Measurements from ENCODE around the gene LAMA3. TPM values are rescaled to one million over a fixed set of nuclear protein-coding genes. Genes with fewer than 3 reads are reported as not detected.

Gene LAMA3
- total RNA-seq, 4 donors from 2014 or later = 46.5 to 75.4 (median 57.4) TPM

DNA sequence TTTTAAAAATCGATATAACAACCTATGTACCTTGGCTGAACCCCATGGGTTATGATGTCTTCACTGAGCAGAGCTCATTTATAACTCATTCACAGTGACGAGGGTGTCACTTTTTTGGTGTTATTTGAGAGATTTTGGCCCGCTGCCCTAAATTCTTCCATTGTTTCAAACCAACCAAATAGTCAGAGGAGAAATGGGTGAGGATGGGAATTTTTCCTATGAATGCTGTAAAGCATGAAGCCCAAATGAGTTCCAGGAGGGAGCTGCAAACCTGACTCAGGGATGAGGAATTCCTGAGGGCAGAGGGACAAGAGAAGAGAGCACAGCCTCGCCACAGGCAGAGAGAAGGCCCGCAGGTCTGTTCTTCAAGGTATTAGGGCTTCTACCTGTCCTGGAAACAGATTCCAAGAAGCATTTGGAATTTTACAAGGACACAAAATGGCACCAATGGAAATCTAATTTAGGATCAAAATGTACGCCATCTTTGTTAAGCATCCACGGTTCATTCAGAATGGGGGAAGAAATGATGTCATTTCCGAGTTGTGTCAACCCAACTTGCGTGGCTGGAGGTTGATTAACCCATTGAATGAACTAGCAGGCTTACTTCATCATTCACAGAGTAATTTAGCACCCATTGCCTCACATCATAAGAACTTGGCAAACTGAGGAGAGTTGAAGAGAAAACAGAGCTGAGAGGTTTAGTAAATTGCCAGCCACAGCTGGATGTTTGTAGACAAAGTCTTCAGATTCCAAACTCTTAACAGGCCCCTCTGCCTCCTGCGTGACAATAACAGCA is 133.5 kb downstream of the LAMA3 start:
- intact Hi-C loops (cut with DNase I; ENCODE audit: low total_unique reads) = no loop called here

DNA sequence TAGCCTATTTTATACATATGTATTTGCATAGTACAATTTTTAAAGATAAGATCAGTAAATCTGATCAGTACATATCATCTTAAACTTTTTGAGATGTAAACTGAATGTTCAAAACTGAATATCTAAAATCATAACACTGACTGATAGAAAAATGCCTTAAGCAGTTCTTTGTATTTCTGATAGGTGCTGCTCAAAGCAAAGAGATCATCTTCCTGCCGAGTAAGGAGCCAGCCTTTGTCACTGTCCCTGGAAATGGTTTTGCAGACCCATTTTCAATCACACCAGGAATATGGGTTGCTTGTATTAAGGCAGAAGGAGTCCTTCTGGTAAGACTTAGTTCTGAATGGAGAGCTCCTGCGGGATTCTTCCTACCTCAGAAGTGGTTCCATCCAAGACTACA is 135.0 kb downstream of the LAMA3 start:
- TF ChIP-seq, protein P1, sequence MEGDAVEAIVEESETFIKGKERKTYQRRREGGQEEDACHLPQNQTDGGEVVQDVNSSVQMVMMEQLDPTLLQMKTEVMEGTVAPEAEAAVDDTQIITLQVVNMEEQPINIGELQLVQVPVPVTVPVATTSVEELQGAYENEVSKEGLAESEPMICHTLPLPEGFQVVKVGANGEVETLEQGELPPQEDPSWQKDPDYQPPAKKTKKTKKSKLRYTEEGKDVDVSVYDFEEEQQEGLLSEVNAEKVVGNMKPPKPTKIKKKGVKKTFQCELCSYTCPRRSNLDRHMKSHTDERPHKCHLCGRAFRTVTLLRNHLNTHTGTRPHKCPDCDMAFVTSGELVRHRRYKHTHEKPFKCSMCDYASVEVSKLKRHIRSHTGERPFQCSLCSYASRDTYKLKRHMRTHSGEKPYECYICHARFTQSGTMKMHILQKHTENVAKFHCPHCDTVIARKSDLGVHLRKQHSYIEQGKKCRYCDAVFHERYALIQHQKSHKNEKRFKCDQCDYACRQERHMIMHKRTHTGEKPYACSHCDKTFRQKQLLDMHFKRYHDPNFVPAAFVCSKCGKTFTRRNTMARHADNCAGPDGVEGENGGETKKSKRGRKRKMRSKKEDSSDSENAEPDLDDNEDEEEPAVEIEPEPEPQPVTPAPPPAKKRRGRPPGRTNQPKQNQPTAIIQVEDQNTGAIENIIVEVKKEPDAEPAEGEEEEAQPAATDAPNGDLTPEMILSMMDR (IDR thresholded peaks at IDR 0.05) = no peak
- no peak for TF ChIP-seq POLR2A (IDR thresholded peaks at IDR 0.05)
- Histone ChIP-seq H3K27me3 (no peaks in the 10 kb centered on the region), H3K36me3 (no peaks in the 10 kb centered on the region), H3K4me3 (no peak overlapping the region), H3K27ac (peak overlapping the region; percentile 83 to 90), H3K9me3 (no peaks in the 10 kb centered on the region), H3K4me1 (peaks cover 5 to 10% of the 10 kb centered on the region in 2 donors)
- no peak for DNase-seq
- intact Hi-C loops (cut with DNase I; ENCODE audit: low total_unique reads) = no loop called here

More for the DNA sequence above, 133.5 kb downstream of the LAMA3 start:
- Histone ChIP-seq H3K4me1 (peaks cover 5 to 10% of the 10 kb centered on the region in 2 donors), H3K27ac (peak overlapping the region; percentile 3 to 83), H3K4me3 (no peak overlapping the region), H3K36me3 (no peaks in the 10 kb centered on the region), H3K27me3 (no peaks in the 10 kb centered on the region), H3K9me3 (no peaks in the 10 kb centered on the region)
- DNase-seq = no peak
- TF ChIP-seq, protein P1 (IDR thresholded peaks at IDR 0.05) = no peak
- no peak for TF ChIP-seq POLR2A (IDR thresholded peaks at IDR 0.05)

DNA sequence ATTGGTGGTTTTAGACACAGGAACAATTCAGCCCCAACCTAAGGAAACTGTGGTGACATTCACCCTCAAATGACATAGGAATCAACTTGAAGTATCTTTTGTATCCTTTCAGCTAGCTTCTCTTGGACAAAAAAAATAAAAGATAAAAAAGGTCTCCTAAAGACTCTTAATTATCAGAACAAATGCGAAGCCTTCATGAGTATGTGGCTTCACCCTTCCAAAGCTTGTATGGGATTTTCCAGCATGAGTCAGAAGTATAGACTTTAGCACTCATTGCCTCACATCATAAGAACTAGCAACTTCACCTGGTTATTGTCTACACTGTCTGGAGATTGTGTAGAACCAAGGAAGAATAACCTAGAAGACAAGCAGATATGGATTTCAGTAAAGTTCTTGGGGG is 135.4 kb downstream of the LAMA3 start:
- no peaks in the 10 kb centered on the region for H3K27me3 ChIP-seq
- TF ChIP-seq, protein P1 (IDR thresholded peaks at IDR 0.05) = no peak
- TF ChIP-seq POLR2A (IDR thresholded peaks at IDR 0.05) = no peak

DNA sequence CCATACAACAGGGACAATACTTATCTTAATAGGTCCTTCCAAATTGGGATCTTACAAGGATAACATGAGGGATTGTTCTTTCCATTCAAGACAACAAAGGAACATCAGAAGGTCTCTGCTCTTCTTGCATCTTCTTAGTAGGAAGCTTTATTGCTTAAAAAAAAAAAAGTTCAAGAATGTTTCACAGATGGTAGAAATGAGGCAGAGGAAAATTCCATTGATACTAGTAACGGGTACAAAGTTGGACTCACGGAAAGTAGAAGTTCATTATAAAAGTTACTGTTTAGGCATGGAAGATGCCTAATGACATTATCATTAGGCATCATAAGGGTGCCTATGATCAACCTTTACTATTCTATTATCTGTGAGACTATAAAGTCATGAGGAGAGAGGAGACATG is 136.2 kb downstream of the LAMA3 start:
- H3K9me3 ChIP-seq = no peaks in the 10 kb centered on the region
- H3K4me3 ChIP-seq = no peak overlapping the region
- H3K4me1 ChIP-seq = peaks cover 5 to 10% of the 10 kb centered on the region in 2 donors
- no peaks in the 10 kb centered on the region for H3K27me3 ChIP-seq
- peak overlapping the region; percentile 83 to 90 for H3K27ac ChIP-seq
- DNase-seq = no peak
- H3K36me3 ChIP-seq = no peaks in the 10 kb centered on the region
- TF ChIP-seq, protein P1 (IDR thresholded peaks at IDR 0.05) = no peak
- TF ChIP-seq POLR2A (IDR thresholded peaks at IDR 0.05) = no peak
- intact Hi-C loops (cut with DNase I; ENCODE audit: low total_unique reads) = no loop called here

More for the DNA sequence above, 135.4 kb downstream of the LAMA3 start:
- Histone ChIP-seq H3K9me3 (no peaks in the 10 kb centered on the region), H3K4me1 (peaks cover 5 to 10% of the 10 kb centered on the region in 2 donors), H3K27ac (peak overlapping the region; percentile 83 to 90), H3K4me3 (no peak overlapping the region), H3K36me3 (no peaks in the 10 kb centered on the region)
- no peak for DNase-seq
- intact Hi-C loops (cut with DNase I; ENCODE audit: low total_unique reads) = no loop called here

DNA sequence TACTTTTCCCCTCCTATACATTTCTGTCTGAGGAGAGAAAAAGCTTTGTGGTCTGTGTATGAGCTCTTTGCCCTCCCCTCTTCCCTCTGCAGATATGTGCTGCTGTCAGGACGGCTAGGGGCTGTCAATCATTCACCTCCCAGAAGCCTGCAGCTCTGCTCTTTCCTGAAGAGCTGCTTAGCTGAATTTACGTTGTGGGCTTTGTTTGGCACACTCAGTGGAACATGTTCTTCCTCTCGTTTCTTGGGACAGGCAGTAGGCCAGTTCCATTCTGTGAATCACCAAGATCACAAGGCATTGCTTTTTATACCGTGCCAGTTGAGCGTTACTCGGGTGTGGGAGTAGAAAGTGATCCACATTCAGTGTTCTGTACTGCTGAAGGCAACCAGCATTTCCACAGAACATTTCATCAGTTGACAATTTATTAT is 136.7 kb downstream of the LAMA3 start:
- intact Hi-C loops (cut with DNase I; ENCODE audit: low total_unique reads) = no loop called here
- Histone ChIP-seq H3K36me3 (no peaks in the 10 kb centered on the region), H3K27me3 (no peaks in the 10 kb centered on the region), H3K9me3 (no peaks in the 10 kb centered on the region), H3K4me1 (peaks cover 5 to 10% of the 10 kb centered on the region in 2 donors), H3K27ac (peak overlapping the region; percentile 83 to 90), H3K4me3 (no peak overlapping the region)
- peak; percentile 81 to 95 for DNase-seq
- peak in 1 of 2 donors; percentile 30 for TF ChIP-seq POLR2A (IDR thresholded peaks at IDR 0.05)
- TF ChIP-seq, protein P1 (IDR thresholded peaks at IDR 0.05) = no peak
